D341Med (cell line): ENCODE data around the gene ATP2B3.

ENCODE experiments used
- DNase-seq: peaks from one replicate; pipeline ENCODE4 v3.0.0; 2012; ENCODE audit warnings: low spot score

Gene ATP2B3

DNA sequence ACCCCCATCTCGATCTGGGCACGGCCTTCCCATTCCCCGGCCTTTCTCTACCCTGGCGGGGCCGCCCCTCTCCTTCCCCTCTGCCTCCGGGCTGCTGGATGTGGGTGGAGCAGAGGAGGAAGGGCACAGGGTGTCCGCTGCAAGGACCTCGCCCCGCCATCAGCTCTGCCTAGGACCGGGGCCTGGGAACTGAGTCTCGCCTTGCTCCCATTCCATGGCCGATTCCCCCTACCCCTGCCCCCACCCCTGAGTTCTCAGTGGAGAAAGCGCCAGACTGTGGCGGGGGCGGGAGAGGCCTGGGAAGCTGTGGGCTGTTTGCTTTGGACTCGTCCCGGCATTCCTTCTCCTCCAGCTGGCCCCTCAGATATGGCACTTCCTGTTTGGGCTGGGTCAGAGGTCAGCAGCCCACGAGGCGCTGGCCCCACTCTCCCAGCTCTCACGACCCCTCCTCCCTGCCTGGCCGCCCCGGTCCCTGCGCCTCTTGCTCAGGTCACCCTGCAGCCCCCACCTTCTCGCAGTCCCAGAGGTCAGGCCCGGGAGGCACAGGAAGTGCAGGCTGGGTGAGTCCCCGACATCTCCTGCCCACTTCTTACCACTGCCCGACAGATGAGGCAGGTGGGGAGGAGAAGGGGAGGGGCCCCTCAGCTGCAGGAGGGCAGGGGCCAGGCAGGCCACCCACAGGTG is 29.1 kb upstream of the ATP2B3 start:
- no peak for DNase-seq

GRCh38 chrX:153490217-153490930 is 27.1 kb upstream of the ATP2B3 start:
- no peak for DNase-seq

DNA sequence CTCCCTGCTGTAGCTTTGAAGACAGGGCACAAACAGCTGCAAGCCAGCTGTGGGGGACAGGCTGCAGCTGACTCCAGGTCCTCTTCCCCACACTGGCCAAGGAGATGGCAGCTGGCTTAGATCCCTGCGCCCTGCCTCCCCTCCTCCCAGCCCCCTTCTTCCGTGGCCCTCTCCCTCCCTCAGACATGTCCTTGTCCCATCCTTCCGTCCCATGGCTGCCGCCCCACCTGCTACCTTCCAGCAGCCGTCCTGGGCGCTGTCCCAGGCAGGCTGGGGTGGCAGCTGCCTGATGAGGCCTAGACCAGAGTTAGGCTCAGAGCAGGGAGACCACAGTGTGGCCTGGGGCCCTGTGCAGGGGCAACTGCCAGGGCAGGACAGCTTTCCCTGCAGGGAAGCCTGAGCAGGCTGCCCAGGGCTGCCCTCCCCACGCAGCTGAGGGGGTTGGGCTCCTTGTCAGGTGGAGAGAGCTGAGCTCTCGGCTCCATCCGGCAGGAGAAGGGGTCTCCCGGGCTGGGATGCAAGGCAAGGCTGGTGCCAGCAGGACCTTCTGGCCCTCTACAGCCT is 26.0 kb upstream of the ATP2B3 start:
- DNase-seq, result no peak

GRCh38 chrX:153491918-153492317 is 25.5 kb upstream of the ATP2B3 start:
- no peak for DNase-seq

DNA sequence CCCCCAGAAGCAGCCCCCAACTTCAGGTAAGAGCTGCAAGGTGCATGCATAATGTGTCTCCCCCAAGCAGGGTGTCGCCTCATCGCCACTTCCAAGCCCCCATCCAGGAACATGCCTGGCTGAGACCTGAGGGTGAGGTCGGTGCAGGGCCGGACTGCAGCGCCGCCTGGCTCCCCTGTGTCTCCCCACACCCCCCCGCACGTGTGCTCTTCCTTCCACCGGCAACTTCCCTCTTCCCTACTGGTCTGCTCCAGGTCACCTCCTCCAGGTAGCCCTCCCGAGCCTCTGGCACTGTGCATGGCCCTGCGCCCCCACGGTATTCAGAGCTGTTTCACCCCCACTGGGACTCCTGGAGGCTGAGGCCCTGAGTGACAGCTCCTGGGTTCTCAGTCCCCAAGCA is 24.9 kb upstream of the ATP2B3 start:
- no peak for DNase-seq

DNA sequence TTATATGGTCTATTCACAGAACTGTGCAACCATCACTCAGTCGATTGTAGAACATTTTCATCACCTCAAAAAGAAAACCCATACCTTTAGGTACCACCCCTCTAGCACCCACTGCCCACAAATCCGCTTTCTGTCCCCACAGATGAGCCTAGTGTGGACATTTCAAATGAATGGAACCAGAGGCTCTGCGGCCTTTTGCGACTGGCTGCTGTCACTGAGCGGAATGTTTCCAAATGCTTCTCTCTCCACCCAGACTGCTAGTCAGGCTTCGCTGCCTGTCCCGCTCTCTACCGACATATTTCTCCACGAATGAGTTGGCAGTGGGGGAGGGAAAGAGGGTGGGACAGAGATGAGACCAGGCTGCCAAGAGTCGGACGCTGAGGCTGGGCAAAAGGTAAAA is 24.4 kb upstream of the ATP2B3 start:
- no peak for DNase-seq

DNA sequence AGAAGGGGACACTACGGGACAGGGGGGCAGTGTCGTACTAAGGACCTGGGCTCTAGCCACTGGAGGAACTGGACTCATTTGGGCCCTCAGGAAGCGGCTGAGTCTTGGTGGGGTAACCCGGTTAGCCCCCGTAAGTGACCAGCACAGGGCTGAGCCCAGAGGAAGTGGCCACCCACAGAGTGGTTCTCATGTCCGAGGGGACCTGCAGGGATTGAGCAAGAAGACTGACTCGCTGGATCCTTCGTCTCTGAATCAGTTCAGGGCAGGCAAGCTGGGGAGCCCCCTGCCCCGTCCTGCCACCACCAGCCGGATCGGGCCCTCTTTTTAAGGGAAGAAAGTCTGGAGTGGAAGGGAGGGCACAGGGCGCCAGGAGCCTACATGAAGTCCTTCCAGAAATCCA is 23.4 kb upstream of the ATP2B3 start:
- no peak for DNase-seq

GRCh38 chrX:153494541-153495361 is 22.7 kb upstream of the ATP2B3 start, which contains the start of gene BGN:
Gene BGN (plus strand): TSS chrX:153494980. CDS start chrX:153504632, 9,652 bp downstream.
- peak; percentile 69 for DNase-seq

DNA sequence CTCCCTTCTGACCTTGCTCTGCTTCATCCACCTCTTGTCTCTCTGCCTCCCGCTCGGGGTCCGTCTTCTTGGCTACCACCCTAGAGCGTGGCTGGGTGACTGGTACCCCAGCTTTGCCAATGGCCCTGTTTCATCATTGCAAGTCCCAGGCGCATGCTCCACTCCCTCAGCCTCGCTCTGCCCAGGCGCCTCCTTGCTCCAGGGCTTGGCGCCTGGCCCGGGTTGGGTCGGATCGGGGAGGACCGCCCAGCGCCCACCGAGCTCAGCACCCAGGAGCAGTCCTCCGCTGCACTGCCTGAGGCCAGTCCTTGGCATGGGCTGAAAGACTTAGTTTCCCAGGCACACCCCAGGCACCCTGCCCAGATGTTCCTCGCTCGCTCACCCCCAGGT is 22.1 kb upstream of the ATP2B3 start:
- DNase-seq, result no peak

DNA sequence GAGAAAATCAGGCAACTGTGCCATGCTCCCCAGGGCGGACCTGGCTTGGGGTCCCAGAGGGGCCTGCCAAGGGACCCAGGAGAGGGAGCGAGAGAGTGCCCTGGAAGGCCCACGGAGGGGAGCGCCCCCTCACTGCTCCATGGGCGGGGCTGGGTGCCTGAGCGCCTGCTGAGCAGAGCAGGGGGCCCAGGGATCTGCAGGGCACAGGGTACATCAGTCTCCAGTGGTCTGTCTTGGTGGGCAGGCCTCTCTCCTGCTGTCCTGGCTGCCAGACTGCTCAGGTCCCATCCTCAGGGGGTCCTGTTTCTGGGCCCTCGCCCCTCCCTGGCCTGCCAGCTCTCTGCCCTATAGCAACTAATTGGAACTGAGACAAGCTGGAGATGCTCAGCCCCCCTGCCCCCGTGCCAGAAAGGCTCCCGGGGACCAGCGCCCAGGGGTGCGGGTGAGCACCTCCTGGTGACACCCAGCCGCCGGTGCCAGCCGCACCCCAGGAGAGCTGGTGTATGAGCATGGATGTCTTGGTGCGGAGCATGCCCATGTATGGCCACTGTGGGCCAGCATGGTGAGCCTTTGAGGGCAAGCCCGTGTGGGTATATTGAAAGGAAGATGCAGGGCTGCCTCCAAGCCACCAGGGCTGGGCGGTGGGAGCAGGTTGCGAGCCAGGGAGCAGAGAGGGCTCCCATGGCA is 21.4 kb upstream of the ATP2B3 start:
- no peak for DNase-seq

- no peak for DNase-seq
These were observed 20.9 kb upstream of the ATP2B3 start for GRCh38 chrX:153496590-153496959.

GRCh38 chrX:153498453-153498852 is 19.0 kb upstream of the ATP2B3 start:
- DNase-seq, result no peak

DNA sequence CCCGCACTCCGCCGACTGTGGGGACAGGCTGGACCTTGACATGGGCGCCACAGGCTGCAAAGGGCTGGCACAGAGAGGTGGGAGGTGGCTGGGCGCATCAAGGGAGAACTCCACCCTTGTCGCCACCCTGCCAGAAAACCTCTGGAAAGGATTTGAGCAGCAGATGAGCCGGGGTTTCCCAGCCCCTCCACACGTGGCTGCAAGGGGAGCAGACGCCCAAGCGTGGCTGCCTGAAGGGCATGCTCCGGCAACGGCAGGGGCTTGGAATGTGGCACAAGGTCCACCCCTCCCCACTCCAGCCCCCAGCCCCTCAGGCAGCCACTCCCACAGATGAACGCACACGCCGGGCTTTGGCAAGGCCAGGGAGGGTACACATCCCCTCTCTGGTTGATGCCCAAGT is 18.1 kb upstream of the ATP2B3 start:
- DNase-seq, result no peak

- no peak for DNase-seq
These were observed 17.6 kb upstream of the ATP2B3 start for GRCh38 chrX:153499876-153500275.

DNA sequence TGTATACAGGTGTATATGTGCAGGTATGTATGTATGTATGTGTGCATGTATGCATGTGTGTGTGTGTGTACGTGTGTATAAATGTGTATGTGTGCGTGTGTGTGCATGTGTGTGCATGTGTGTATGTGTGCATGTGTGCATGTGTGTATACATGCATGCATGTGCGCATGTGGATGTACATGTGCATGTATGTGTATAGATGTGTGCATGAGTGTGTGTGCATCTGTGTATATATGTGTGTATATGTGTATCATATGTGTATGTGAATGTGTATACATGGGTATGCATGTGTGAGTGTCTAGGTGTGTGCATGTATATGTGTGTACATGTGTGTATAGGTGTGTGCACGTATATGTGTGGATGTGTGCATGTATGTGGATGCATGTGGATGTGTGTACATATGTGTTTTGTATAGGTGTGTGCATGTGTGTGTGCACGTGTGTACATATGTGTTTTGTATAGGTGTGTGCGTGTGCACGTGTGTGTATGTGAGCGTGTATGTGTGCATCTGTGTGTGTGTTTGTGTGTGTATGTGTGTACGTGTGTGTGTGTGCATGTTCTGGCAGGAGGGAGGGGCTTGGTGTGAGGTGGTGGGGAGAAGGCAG is 16.7 kb upstream of the ATP2B3 start:
- no peak for DNase-seq

DNA sequence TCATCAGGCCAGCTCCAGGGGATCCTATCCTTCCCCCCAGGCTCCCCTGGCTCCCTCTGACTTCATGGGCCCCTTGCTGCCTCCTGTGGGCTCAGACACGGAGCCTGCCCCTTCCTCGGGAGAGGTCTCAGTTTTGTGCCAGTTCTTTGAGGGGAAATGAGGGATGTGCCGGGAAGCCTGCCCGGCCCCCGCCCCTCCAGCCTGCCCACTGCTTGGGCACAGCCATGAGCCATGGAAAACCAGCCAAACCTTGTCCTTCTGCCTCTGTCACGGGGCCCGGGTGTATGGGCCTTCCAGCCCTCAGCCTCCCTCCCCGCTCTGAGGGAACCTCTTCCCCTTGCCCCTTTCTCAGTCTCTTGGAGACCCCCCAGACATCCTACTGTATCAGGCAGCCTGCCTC is 15.9 kb upstream of the ATP2B3 start:
- DNase-seq, result no peak

DNA sequence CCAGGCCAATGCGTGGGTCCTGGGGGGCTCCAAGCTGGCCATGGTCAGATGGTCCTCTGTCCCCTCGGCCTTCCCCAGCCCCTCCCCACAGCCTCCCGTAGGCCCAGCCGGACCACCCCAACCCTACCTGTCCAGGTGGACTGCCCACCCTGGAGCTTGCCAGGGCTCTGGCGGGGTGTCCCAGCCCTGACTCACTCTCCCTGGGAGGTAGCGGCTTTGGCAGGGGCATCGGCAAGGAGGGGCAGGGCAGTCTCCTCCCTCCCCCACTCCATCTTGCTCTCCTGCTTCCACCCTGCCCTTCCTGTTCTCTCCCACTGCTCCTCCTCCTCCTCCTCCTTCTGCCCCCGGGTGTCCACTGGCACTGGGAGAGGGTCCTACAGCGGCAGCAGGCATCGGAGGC is 15.3 kb upstream of the ATP2B3 start:
- no peak for DNase-seq

- DNase-seq, result no peak
These were observed 14.6 kb upstream of the ATP2B3 start for GRCh38 chrX:153502796-153503195.

DNA sequence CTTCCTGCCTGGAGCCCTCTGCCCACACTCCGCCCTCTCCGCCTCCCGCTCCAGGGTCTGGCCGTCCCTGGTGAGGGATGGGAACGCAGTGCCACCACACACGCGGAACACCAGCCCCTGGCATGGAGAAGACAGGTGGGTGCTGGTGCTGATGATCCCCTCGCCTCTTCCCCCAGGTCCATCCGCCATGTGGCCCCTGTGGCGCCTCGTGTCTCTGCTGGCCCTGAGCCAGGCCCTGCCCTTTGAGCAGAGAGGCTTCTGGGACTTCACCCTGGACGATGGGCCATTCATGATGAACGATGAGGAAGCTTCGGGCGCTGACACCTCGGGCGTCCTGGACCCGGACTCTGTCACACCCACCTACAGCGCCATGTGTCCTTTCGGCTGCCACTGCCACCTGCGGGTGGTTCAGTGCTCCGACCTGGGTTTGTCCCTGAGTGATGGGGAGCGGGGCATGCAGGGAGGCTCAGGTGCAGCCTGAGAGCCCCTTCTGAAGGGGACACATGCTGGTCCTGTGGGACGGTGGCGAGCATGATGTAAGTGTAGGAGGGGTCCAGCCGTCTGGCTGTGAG is 12.9 kb upstream of the ATP2B3 start:
- no peak for DNase-seq

DNA sequence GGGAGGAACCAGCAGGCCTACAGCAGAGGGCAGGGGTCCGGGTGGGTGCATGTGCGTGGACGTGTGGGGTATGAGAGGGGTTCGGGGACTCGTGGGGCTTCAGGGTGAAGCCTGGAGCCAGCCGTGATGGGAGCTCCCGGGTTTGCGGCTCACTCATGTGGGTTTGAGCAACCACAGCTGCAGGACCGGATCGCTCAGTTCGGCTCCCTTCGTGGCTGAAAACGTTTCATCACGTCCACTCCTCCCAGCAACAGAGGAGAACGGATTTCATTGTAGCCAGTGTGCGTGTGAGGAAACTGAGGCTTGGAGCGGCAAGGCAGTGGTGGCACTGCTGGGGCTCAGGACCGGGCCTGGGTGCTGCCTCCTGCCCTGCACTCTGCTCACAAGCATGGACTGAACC is 12.1 kb upstream of the ATP2B3 start:
- DNase-seq, result no peak

DNA sequence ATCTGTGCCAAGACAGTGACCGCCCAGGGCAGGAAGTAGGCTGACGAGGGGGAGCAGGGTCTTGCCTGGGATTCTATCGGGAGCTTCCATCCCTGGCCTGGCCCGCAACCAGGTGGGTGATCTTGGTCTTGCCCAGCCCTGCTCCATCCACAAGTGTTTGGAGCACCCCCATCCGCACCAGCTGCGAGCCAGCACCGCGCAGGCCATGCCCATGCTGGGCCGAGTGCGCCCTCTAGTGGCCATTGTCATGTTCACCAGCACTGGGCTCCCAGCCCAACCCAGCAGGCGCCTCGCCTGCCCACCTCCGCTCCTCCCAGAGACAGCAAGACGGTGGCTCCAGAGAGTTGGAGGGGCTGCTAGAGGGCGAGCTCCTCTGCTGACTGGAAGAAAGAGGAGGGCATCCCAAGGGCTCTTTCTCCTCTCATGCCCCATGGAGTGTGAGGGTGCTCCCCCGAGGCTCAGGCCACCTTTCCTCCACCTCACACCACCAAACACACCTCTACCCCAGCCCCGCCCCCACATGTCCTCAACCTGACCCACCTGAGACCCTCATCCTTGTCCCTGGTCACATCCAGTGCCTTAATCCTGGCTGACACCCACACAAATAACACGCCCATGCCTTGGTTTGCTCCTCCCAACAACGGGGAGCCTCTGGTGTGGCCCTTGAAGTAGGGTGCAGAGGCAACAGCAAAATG is 9.8 kb upstream of the ATP2B3 start:
- peak; percentile 92 for DNase-seq
